OCI-M1 (cell line): ENCODE results near the gene UGGT2.
"Not testable (repeated sequence)": the region's sequence is repeated elsewhere in the genome, so short reads cannot be mapped to it uniquely, and the experiment has no call there.

Source experiments
- DNase-seq: peaks from one replicate; lab custom pipeline; 2025; lab: John Stamatoyannopoulos, UW

UGGT2 gene

GRCh38 chr13:95882121-95882520, 171.1 kb downstream of the UGGT2 start:
- no peak for DNase-seq

- peak; percentile 5 for DNase-seq
These were observed 172.9 kb downstream of the UGGT2 start for GRCh38 chr13:95880331-95880730.

GRCh38 chr13:95874286-95874685, 178.9 kb downstream of the UGGT2 start:
- DNase-seq: no peak

DNA sequence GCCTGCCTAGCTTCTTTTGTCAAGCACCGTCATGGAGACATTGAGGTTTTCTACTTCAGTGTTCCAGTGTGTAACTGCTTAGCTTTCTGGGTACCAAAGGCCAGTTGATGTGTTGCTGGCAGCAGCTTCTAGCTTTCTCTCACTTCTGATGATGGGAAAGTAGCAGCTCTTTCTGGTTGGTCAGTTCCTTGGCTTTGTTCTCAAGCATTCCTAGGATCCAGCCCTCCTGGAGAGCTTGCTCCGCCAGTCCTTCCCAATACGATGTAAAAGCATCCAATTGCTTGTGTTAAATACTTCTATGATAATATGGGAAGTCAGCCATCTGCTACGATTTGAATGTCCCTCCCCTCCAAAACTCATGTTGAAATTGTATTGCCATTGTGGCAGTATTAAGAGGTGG, 182.8 kb downstream of the UGGT2 start:
- no peak for DNase-seq

- peak; percentile 75 for DNase-seq
These were observed 188.1 kb downstream of the UGGT2 start for GRCh38 chr13:95865080-95865615.

- no peak for DNase-seq
These were observed 190.8 kb downstream of the UGGT2 start for GRCh38 chr13:95862408-95862807.

DNA sequence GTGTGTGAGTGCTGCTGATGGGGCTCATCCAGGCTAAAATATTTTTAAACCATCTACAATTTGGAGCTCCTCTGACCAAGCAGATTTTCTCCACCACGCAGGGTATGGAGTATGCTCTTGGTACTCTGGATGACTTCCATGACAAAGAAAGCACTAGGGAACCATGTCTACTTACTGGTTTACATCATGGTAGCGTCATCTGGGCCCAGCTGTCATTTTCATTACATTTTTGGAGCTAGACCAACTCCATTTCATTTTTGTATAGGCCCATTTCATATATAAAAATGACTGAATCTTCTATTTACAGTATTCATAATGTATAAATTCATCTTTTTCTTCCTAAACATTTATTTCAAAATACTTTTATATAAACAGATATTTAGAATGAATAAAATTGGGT, 191.9 kb downstream of the UGGT2 start:
- DNase-seq: no peak

DNA sequence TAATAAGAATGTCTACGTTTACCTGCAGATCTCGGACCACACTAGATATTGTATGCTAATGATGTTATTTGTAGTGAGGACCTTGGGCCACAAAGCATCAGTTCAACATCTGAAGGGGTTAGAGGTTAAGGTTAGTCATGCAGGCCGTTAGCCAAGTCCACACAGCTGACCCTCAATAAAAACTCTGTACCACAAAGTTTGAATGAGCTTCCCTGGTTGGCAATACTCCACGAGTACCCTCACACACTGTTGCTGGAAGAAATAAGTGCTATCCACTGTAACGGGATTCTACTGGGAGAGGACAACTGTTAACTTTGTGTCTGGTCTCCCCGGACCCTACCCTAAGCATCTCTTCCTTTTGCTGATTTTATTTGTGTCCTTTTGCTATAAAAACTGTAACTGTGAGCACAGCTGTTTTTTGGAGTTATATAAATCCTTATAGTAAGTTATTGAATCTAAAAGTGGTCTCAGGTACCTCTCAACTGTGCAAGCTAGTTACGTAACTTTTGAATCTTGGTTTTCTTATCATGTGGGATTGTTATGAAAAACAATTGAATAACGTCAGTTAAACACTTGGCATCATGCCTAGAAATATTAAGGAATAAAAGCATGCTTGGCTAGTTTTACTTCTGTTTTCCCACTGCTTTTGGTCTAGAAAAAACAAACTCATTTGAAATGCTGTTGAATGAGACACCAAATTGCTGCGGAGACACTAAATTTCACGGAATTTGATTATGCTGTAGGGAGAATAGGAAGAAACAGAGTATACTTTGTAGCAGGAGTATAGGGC, 194.7 kb downstream of the UGGT2 start:
- DNase-seq: peak; percentile 66

- DNase-seq: not testable (repeated sequence)
These were observed 207.5 kb downstream of the UGGT2 start for GRCh38 chr13:95845656-95846055.

- DNase-seq: no peak
These were observed 210.3 kb downstream of the UGGT2 start for GRCh38 chr13:95842898-95843297.

DNA sequence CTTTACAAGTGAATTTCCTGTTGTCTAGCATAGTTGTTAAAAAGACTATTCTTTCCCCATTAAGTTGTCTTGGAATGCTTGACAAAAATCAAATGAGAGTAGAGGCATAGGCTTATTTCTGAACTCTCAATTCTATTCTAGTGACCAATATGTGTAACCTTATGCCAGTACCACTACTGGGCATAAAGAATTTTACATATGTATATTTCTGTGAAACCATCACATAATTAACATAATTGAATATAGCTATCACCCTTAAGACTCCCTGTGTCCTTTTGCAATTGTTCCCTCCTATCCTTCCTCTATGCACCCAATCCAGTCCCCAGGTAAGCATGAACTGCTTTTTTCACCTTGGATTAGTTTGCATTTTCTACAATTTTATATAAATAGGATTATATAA, 211.3 kb downstream of the UGGT2 start:
- DNase-seq: no peak

DNA sequence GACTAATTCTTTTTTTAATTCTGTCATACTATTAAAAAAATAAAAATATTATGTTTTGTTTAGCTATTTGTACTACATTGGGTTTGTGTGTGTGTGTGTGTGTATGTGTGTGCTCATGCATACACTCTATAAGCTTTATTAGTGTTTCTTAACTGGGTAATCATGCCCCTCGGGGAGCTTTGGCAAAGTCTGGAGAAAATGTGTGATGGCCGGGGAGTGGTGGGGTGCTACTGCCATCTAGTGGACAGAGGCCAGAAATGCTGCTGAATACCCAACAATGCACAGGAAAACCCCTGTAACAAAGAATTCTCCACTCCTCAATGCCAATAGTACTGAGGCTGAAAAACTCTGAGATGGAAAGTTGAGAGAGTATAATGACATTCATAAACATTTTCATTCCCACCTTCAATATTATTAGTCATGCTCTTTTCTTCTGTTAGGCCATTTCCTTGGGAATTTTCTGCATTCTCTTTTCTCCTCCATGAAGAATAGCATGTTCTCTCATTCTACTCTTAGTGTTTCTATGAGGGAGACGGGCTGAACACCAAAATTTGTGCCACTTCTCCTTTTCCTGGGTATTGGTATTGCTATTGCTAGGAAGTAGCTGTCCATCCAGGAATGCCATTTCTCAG, 219.0 kb downstream of the UGGT2 start:
- DNase-seq: peak; percentile 84

GRCh38 chr13:95833719-95834118, 219.5 kb downstream of the UGGT2 start:
- DNase-seq: no peak

- no peak for DNase-seq
These were observed 220.1 kb downstream of the UGGT2 start for GRCh38 chr13:95833126-95833525.

GRCh38 chr13:95822303-95822702, 230.9 kb downstream of the UGGT2 start:
- DNase-seq: peak; percentile 28

GRCh38 chr13:95814495-95814894, 238.7 kb downstream of the UGGT2 start:
- no peak for DNase-seq

GRCh38 chr13:95813139-95813538, 240.1 kb downstream of the UGGT2 start:
- DNase-seq: peak; percentile 59

DNA sequence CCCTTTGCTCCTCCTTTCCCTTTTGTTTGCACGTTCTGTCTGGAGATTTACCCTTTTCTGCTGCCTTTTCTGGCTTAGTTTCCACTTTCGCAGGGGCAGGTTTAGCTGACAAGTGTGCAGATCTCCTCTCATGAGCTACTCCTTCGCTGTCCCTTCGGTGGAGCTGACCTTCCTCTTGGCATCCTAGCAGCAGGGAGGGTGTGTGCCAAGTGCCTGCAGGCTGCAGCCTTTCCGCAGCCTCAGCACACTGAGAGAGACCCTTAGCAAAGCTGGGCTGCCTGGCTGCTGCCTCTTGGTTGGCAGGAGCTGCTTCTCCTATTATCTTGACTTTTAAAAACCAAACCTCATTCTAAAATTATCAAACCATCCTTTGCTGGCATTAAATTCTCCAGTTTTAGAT, 243.8 kb downstream of the UGGT2 start:
- no peak for DNase-seq

GRCh38 chr13:95805921-95806320, 247.3 kb downstream of the UGGT2 start:
- no peak for DNase-seq

DNA sequence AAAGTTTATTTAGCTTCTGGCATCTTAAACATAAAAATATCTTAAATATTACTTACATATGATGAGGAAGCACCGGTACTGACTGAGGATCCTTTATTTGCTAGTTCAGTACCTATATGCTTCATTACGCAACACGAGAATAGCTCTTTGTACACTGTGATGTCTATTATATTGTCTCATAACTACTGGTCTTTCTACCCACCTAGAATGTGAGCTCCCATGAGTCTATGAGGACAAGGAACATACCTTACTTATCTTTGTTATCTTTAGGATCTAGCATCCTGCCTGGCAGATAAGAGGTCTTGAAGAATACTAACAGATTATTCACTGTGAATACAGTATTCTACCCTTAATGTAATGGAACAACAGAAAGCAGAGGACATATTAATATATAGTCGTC, 251.4 kb downstream of the UGGT2 start:
- DNase-seq: no peak

DNA sequence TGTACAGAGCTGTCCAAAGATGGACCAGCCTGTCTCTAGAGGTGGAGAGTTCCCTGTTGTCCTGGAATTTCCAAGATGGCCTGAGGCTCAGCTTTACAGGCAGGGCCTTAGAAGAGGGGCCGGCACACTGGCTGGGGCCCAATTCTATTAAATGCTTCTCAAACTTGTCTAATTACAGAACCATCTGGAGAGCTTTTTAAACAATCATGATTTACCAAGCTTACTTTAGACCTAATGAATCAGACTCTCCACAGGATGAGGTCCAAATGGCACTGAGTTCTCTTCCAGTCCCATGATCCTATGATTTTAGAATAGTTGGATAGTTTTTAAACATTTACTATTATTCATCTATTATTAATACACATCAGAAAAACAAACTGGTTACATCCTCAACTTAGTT, 252.8 kb downstream of the UGGT2 start:
- DNase-seq: no peak

- DNase-seq: no peak
These were observed 256.2 kb downstream of the UGGT2 start for GRCh38 chr13:95797016-95797415.

GRCh38 chr13:95793781-95794180, 259.4 kb downstream of the UGGT2 start:
- DNase-seq: no peak
